ENCODE data around the gene ANKRD30A.

DNA sequence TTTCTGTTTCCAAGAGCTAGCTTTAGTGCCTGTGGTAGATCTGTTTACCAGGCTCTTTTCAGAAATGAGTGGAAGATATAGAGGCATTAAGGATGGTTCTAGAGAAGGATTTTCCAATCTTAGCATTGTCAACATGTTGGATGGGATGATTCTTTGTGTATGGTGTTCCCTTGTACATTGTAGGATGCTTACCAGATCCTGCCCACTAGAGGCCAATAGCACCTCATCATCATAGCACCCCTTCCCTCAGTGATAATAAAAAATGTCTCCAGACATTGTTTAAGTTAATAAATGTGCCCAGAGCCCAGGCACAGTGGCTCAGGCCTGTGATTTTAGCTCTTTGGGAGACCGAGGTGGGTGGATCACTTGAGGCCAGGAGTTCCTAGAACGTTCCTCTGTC is 121.2 kb downstream of the ANKRD30A start:
- TF ChIP-seq, protein P1, sequence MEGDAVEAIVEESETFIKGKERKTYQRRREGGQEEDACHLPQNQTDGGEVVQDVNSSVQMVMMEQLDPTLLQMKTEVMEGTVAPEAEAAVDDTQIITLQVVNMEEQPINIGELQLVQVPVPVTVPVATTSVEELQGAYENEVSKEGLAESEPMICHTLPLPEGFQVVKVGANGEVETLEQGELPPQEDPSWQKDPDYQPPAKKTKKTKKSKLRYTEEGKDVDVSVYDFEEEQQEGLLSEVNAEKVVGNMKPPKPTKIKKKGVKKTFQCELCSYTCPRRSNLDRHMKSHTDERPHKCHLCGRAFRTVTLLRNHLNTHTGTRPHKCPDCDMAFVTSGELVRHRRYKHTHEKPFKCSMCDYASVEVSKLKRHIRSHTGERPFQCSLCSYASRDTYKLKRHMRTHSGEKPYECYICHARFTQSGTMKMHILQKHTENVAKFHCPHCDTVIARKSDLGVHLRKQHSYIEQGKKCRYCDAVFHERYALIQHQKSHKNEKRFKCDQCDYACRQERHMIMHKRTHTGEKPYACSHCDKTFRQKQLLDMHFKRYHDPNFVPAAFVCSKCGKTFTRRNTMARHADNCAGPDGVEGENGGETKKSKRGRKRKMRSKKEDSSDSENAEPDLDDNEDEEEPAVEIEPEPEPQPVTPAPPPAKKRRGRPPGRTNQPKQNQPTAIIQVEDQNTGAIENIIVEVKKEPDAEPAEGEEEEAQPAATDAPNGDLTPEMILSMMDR (IDR thresholded peaks at IDR 0.05) = no peak
- TF ChIP-seq EP300 (IDR thresholded peaks at IDR 0.05; ENCODE audit: borderline replicate concordance in 1 of 2, low read depth in 1 of 2, low read length in 1 of 2) (no peak), NFIC (IDR thresholded peaks at IDR 0.05; ENCODE audit: borderline replicate concordance) (no peak), JUND (IDR thresholded peaks at IDR 0.05) (no peak), FOXM1 (IDR thresholded peaks at IDR 0.05; ENCODE audit: low read depth) (no peak), GABPA (IDR thresholded peaks at IDR 0.05; ENCODE audit: low read depth) (no peak), TAF1 (IDR thresholded peaks at IDR 0.05; ENCODE audit: borderline replicate concordance, low read depth, low read length) (no peak), FOXJ3 (CRISPR knock-in tag; IDR thresholded peaks at IDR 0.05) (no peak), NRF1 (IDR thresholded peaks at IDR 0.05; ENCODE audit: low read depth, low read length) (no peak), SMC3 (IDR thresholded peaks at IDR 0.05; ENCODE audit: low read depth, low read length) (no peak), RXRA (IDR thresholded peaks at IDR 0.05; ENCODE audit: borderline replicate concordance, low read depth) (no peak), MEF2A (IDR thresholded peaks at IDR 0.05; ENCODE audit: borderline replicate concordance, low read depth) (no peak)
- TF ChIP-seq, protein P2, sequence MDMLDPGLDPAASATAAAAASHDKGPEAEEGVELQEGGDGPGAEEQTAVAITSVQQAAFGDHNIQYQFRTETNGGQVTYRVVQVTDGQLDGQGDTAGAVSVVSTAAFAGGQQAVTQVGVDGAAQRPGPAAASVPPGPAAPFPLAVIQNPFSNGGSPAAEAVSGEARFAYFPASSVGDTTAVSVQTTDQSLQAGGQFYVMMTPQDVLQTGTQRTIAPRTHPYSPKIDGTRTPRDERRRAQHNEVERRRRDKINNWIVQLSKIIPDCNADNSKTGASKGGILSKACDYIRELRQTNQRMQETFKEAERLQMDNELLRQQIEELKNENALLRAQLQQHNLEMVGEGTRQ (IDR thresholded peaks at IDR 0.05; ENCODE audit: borderline replicate concordance, low read depth, low read length) = no peak
